Nephron (organoid): ENCODE results near the gene NANS.

Experiments
- H3K27ac Mint-ChIP-seq, 3 experiments: 2 replicates each; pipeline ENCODE4 v1.8.0; 2020; ENCODE audit warnings: mixed read lengths in 3 of 3, mild to moderate bottlenecking in 2 of 3, moderate library complexity in 1 of 3
- H3K27me3 Mint-ChIP-seq: 2 replicates; pipeline ENCODE4 v1.8.0; 2021; ENCODE audit warnings: low read depth, mild to moderate bottlenecking, moderate library complexity, mixed read lengths
- H3K36me3 Mint-ChIP-seq: 2 replicates; pipeline ENCODE4 v1.8.0; 2020; ENCODE audit warnings: low read depth, mixed read lengths
- H3K4me1 Mint-ChIP-seq: 2 replicates; pipeline ENCODE4 v1.8.0; 2020; ENCODE audit warnings: mixed read lengths
- H3K4me3 Mint-ChIP-seq, 3 experiments: 2 replicates each; pipeline ENCODE4 v1.8.0; 2020; ENCODE audit warnings: mild to moderate bottlenecking in 3 of 3, mixed read lengths in 3 of 3, moderate library complexity in 2 of 3
- H3K9me3 Mint-ChIP-seq: 2 replicates; pipeline ENCODE4 v1.8.0; 2020; ENCODE audit warnings: mixed read lengths
- TF ChIP-seq, protein P1 (sequence below), 3 experiments: fragments of 200-600 bp; sonication (generic); IDR thresholded peaks; one replicate each; pipeline ENCODE4 v1.5.0; 2021; ENCODE audit warnings: antibody characterized with exemption in 3 of 3; ENCODE audit not compliant: unreplicated experiment in 3 of 3

NANS gene

DNA sequence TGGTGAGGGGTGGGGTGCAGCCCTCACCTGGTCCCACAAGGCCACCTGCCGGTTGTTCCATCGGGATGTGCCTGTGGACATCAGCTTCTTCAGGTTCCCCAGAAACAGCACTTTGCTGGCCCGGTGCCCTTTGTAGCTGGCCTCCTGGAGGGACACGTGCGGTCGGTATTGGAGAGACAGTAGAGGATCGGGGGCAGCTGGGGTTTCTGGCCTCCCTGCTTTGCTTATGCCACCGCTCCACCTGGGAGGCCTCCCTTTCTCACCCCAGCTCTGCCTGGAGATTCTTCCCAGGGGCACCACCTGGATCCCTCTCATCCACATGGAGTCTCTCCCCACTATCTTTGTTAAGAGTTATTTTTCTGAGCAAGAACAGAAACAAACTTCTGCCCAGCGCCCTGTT, 75.6 kb downstream of the NANS start:
- peaks cover 3% of the 10 kb centered on the region for H3K27me3 Mint-ChIP-seq
- no peak overlapping the region for H3K4me3 Mint-ChIP-seq
- no peaks in the 10 kb centered on the region for H3K4me1 Mint-ChIP-seq
- no peaks in the 10 kb centered on the region for H3K9me3 Mint-ChIP-seq
- H3K27ac Mint-ChIP-seq, result no peak overlapping the region
- H3K36me3 Mint-ChIP-seq, result no peaks in the 10 kb centered on the region
- TF ChIP-seq, protein P1, sequence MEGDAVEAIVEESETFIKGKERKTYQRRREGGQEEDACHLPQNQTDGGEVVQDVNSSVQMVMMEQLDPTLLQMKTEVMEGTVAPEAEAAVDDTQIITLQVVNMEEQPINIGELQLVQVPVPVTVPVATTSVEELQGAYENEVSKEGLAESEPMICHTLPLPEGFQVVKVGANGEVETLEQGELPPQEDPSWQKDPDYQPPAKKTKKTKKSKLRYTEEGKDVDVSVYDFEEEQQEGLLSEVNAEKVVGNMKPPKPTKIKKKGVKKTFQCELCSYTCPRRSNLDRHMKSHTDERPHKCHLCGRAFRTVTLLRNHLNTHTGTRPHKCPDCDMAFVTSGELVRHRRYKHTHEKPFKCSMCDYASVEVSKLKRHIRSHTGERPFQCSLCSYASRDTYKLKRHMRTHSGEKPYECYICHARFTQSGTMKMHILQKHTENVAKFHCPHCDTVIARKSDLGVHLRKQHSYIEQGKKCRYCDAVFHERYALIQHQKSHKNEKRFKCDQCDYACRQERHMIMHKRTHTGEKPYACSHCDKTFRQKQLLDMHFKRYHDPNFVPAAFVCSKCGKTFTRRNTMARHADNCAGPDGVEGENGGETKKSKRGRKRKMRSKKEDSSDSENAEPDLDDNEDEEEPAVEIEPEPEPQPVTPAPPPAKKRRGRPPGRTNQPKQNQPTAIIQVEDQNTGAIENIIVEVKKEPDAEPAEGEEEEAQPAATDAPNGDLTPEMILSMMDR (IDR thresholded peaks at IDR 0.05; ENCODE audit: unreplicated experiment in 3 of 3), result no peak
